ENCODE measurements around the gene NOD1.
A peak's percentile ranks its signal among the peaks of the same experiment; 100 is the strongest.

Gene NOD1

DNA sequence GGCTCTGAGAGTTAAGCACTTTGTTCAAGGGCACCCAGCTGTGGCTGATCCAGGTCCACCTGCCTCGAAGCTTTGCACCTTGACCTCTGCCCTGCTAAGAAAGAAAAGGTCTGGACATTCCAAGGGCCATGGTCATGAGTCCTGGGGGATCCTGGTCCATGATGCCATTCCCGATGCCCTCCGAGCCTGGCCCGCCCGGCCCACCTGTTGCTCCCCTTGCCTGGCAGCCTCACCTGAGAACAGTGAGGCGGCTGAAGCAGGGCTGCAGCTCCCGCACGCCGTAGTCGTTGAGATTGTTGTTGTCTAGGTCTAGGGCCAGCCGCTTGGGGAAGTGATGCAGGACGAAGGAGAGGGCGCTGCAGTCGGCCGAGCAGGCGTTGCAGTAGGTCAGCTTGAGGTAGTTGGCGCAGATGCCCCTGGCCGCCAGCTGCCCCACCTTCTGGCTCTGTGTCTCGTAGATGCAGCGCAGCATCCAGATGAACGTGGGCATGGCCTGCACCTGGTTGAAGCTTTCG, 27.5 kb downstream of the NOD1 start:
- TF ChIP-seq TCF4 (CRISPR knock-in tag; IDR thresholded peaks at IDR 0.05; ENCODE audit: borderline replicate concordance), result no peak
- no peak for TF ChIP-seq ZFP30 (CRISPR knock-in tag; IDR thresholded peaks at IDR 0.05)
- TF ChIP-seq TOX (CRISPR knock-in tag; IDR thresholded peaks at IDR 0.05; ENCODE audit: borderline replicate concordance), result no peak
- TF ChIP-seq, protein P1, sequence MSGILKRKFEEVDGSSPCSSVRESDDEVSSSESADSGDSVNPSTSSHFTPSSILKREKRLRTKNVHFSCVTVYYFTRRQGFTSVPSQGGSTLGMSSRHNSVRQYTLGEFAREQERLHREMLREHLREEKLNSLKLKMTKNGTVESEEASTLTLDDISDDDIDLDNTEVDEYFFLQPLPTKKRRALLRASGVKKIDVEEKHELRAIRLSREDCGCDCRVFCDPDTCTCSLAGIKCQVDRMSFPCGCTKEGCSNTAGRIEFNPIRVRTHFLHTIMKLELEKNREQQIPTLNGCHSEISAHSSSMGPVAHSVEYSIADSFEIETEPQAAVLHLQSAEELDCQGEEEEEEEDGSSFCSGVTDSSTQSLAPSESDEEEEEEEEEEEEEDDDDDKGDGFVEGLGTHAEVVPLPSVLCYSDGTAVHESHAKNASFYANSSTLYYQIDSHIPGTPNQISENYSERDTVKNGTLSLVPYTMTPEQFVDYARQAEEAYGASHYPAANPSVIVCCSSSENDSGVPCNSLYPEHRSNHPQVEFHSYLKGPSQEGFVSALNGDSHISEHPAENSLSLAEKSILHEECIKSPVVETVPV (CRISPR knock-in tag; IDR thresholded peaks at IDR 0.05), result no peak
- no peak for TF ChIP-seq GLIS3 (CRISPR knock-in tag; IDR thresholded peaks at IDR 0.05)
- TF ChIP-seq PPARA (CRISPR knock-in tag; IDR thresholded peaks at IDR 0.05; ENCODE audit: borderline replicate concordance), result no peak
- TF ChIP-seq, protein P2, sequence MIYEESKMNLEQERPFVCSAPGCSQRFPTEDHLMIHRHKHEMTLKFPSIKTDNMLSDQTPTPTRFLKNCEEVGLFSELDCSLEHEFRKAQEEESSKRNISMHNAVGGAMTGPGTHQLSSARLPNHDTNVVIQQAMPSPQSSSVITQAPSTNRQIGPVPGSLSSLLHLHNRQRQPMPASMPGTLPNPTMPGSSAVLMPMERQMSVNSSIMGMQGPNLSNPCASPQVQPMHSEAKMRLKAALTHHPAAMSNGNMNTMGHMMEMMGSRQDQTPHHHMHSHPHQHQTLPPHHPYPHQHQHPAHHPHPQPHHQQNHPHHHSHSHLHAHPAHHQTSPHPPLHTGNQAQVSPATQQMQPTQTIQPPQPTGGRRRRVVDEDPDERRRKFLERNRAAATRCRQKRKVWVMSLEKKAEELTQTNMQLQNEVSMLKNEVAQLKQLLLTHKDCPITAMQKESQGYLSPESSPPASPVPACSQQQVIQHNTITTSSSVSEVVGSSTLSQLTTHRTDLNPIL (CRISPR knock-in tag; IDR thresholded peaks at IDR 0.05; ENCODE audit: low read depth), result no peak
- TF ChIP-seq, protein P3, sequence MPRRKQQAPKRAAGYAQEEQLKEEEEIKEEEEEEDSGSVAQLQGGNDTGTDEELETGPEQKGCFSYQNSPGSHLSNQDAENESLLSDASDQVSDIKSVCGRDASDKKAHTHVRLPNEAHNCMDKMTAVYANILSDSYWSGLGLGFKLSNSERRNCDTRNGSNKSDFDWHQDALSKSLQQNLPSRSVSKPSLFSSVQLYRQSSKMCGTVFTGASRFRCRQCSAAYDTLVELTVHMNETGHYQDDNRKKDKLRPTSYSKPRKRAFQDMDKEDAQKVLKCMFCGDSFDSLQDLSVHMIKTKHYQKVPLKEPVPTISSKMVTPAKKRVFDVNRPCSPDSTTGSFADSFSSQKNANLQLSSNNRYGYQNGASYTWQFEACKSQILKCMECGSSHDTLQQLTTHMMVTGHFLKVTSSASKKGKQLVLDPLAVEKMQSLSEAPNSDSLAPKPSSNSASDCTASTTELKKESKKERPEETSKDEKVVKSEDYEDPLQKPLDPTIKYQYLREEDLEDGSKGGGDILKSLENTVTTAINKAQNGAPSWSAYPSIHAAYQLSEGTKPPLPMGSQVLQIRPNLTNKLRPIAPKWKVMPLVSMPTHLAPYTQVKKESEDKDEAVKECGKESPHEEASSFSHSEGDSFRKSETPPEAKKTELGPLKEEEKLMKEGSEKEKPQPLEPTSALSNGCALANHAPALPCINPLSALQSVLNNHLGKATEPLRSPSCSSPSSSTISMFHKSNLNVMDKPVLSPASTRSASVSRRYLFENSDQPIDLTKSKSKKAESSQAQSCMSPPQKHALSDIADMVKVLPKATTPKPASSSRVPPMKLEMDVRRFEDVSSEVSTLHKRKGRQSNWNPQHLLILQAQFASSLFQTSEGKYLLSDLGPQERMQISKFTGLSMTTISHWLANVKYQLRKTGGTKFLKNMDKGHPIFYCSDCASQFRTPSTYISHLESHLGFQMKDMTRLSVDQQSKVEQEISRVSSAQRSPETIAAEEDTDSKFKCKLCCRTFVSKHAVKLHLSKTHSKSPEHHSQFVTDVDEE (CRISPR knock-in tag; IDR thresholded peaks at IDR 0.05), result no peak
- TF ChIP-seq ZFP3 (CRISPR knock-in tag; IDR thresholded peaks at IDR 0.05), result no peak
- no peak for TF ChIP-seq RARB (CRISPR knock-in tag; IDR thresholded peaks at IDR 0.05)
- TF ChIP-seq, protein P4, sequence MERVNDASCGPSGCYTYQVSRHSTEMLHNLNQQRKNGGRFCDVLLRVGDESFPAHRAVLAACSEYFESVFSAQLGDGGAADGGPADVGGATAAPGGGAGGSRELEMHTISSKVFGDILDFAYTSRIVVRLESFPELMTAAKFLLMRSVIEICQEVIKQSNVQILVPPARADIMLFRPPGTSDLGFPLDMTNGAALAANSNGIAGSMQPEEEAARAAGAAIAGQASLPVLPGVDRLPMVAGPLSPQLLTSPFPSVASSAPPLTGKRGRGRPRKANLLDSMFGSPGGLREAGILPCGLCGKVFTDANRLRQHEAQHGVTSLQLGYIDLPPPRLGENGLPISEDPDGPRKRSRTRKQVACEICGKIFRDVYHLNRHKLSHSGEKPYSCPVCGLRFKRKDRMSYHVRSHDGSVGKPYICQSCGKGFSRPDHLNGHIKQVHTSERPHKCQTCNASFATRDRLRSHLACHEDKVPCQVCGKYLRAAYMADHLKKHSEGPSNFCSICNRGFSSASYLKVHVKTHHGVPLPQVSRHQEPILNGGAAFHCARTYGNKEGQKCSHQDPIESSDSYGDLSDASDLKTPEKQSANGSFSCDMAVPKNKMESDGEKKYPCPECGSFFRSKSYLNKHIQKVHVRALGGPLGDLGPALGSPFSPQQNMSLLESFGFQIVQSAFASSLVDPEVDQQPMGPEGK (CRISPR knock-in tag; IDR thresholded peaks at IDR 0.05; ENCODE audit: borderline replicate concordance), result no peak
- no peak for TF ChIP-seq ARNTL (CRISPR knock-in tag; IDR thresholded peaks at IDR 0.05; ENCODE audit: borderline replicate concordance, low read depth)
- no peak for TF ChIP-seq ISL1 (CRISPR knock-in tag; IDR thresholded peaks at IDR 0.05)
- no peak for ATAC-seq

DNA sequence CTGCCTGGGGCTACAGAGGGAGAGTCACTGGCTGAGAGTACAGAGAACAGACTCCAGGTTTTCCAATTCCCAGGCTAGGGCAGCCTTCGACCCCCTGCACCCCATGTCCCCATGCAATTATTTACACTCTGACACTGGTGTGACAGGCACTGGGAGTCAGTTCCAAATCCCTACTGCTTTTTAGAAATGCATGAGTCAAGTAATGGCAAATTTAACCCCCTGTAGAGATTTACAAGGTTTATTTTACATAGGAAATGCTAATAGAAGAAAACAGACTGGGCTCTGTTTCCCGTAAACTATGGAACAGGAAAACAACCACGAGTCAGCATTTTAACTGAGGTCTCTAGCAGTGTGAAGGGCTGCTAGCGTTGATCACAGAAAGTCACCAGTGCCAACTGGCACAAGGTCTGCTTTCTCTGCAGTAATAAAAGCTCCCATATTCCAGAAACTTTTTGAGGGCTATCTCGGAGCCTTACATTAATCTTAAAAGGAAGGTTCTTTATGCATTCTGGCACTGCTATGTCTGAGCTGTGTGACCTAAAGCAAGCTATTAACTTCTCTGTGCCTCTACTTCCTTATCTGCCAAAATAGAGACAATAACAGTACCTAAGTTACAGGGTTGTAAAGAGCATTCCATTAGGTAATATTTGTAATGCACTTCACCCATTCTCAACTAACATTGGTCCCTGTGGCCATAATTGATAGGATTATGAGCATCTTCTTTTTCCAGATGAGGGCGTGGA, 28.2 kb downstream of the NOD1 start:
- ATAC-seq, result no peak
- TF ChIP-seq CSDC2 (CRISPR knock-in tag; IDR thresholded peaks at IDR 0.05), result no peak
- no peak for TF ChIP-seq ZNF8 (CRISPR knock-in tag; IDR thresholded peaks at IDR 0.05)
- no peak for TF ChIP-seq ZC3H10 (CRISPR knock-in tag; IDR thresholded peaks at IDR 0.05)
- TF ChIP-seq OSR1 (CRISPR knock-in tag; IDR thresholded peaks at IDR 0.05), result no peak
- TF ChIP-seq BACH2 (CRISPR knock-in tag; IDR thresholded peaks at IDR 0.05; ENCODE audit: borderline replicate concordance), result no peak
- no peak for TF ChIP-seq ZFP3 (CRISPR knock-in tag; IDR thresholded peaks at IDR 0.05)
- TF ChIP-seq, protein P5, sequence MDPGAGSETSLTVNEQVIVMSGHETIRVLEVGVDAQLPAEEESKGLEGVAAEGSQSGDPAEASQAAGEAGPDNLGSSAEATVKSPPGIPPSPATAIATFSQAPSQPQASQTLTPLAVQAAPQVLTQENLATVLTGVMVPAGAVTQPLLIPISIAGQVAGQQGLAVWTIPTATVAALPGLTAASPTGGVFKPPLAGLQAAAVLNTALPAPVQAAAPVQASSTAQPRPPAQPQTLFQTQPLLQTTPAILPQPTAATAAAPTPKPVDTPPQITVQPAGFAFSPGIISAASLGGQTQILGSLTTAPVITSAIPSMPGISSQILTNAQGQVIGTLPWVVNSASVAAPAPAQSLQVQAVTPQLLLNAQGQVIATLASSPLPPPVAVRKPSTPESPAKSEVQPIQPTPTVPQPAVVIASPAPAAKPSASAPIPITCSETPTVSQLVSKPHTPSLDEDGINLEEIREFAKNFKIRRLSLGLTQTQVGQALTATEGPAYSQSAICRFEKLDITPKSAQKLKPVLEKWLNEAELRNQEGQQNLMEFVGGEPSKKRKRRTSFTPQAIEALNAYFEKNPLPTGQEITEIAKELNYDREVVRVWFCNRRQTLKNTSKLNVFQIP (CRISPR knock-in tag; IDR thresholded peaks at IDR 0.05; ENCODE audit: borderline replicate concordance, low read depth), result no peak

DNA sequence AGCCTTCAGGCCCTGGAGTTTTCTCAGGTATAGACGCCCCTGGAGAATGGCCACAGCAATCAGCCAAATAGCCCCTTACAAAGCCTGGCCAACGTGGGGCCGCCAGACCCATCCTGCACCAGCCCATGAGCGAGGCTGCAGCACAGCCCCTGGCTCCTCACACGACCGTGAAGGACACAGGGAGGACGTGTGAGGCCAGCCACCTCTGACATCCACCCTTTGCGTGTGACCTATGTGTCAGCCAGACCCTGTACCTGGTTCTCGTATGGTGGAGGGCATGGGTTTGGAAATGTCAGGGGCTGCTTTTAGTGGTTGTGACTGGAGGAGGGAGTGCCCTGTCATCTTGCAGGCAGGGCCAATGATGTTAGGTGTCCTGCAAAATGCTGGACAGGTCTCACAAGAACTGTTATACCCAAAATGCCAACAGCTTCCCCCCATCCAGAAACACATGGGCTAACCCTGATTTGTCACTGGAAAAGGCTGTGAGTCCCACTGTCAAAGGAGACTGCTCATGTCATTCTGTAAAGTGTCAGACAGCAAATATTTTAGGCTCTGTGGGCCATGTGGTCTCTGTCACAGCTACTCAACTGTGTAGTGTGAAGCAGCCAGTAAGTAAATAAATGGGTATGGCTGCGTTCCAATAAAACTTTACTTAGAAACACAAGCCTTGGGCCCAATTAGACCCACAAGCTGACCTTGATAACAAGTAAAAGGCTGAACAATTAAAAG, 30.0 kb downstream of the NOD1 start:
- peak; percentile 57 for ATAC-seq
- TF ChIP-seq ZFP30 (CRISPR knock-in tag; IDR thresholded peaks at IDR 0.05), result no peak
- TF ChIP-seq, protein P3 (CRISPR knock-in tag; IDR thresholded peaks at IDR 0.05), result no peak
- no peak for TF ChIP-seq BACH2 (CRISPR knock-in tag; IDR thresholded peaks at IDR 0.05; ENCODE audit: borderline replicate concordance)
- TF ChIP-seq ZNF70 (CRISPR knock-in tag; IDR thresholded peaks at IDR 0.05), result no peak
- TF ChIP-seq ARNTL (CRISPR knock-in tag; IDR thresholded peaks at IDR 0.05; ENCODE audit: borderline replicate concordance, low read depth), result no peak
- TF ChIP-seq RARB (CRISPR knock-in tag; IDR thresholded peaks at IDR 0.05), result no peak
- TF ChIP-seq GLIS3 (CRISPR knock-in tag; IDR thresholded peaks at IDR 0.05), result no peak
- no peak for TF ChIP-seq ZFP3 (CRISPR knock-in tag; IDR thresholded peaks at IDR 0.05)
- no peak for TF ChIP-seq ISL1 (CRISPR knock-in tag; IDR thresholded peaks at IDR 0.05)
- no peak for TF ChIP-seq SNAI2 (CRISPR knock-in tag; IDR thresholded peaks at IDR 0.05)
- no peak for TF ChIP-seq ZNF8 (CRISPR knock-in tag; IDR thresholded peaks at IDR 0.05)
- TF ChIP-seq, protein P1 (CRISPR knock-in tag; IDR thresholded peaks at IDR 0.05), result no peak
- no peak for TF ChIP-seq CSDC2 (CRISPR knock-in tag; IDR thresholded peaks at IDR 0.05)
